HG03060 (cell line): ENCODE results near the gene DDAH2.

ENCODE experiments used
- ATAC-seq: cut with Tn5 transposase; IDR thresholded peaks from one replicate; pipeline ENCODE4 v1.9.1; 2021; ENCODE audit warnings: low read depth, moderate number of reproducible peaks; ENCODE audit not compliant: unreplicated experiment

DDAH2 gene

GRCh38 chr6:31761343-31761742 lies 32.2 kb upstream of the DDAH2 start:
- no peak for ATAC-seq

- no peak for ATAC-seq
Observed at GRCh38 chr6:31760790-31761189, 31.7 kb upstream of the DDAH2 start.

GRCh38 chr6:31758281-31758680 lies 29.2 kb upstream of the DDAH2 start:
- ATAC-seq, result no peak

- ATAC-seq, result no peak
Observed at GRCh38 chr6:31752739-31753319, 23.7 kb upstream of the DDAH2 start.

GRCh38 chr6:31750411-31751022 lies 21.4 kb upstream of the DDAH2 start:
- ATAC-seq, result no peak

- no peak for ATAC-seq
Observed at GRCh38 chr6:31749301-31750036, 20.4 kb upstream of the DDAH2 start.

GRCh38 chr6:31744422-31744821 lies 15.3 kb upstream of the DDAH2 start:
- ATAC-seq, result no peak

GRCh38 chr6:31742894-31743293 lies 13.8 kb upstream of the DDAH2 start:
- no peak for ATAC-seq

GRCh38 chr6:31741815-31742214 lies 12.7 kb upstream of the DDAH2 start:
- no peak for ATAC-seq

GRCh38 chr6:31740397-31741223 lies 11.5 kb upstream of the DDAH2 start:
- ATAC-seq, result no peak

GRCh38 chr6:31739639-31740396 lies 10.7 kb upstream of the DDAH2 start, which contains the start of gene MSH5:
Gene MSH5 (plus strand): TSS chr6:31740005. CDS start chr6:31740467, 462 bp downstream.
- ATAC-seq, result peak; percentile 46

- ATAC-seq, result no peak
Observed at GRCh38 chr6:31737991-31738979, 9.2 kb upstream of the DDAH2 start.

- ATAC-seq, result no peak
Observed at GRCh38 chr6:31737315-31737990, 8.4 kb upstream of the DDAH2 start.

- no peak for ATAC-seq
Observed at GRCh38 chr6:31736768-31737314, 7.7 kb upstream of the DDAH2 start.

- ATAC-seq, result no peak
Observed at GRCh38 chr6:31736021-31736767, 7.1 kb upstream of the DDAH2 start, which contains the start of gene CLIC1. Gene CLIC1 (minus strand): TSS chr6:31736530. CDS start chr6:31736300, 230 bp downstream.

GRCh38 chr6:31734821-31735406 lies 5.8 kb upstream of the DDAH2 start:
- ATAC-seq, result no peak

- ATAC-seq, result no peak
Observed at GRCh38 chr6:31734247-31734820, 5.2 kb upstream of the DDAH2 start.
